Type B pancreatic cell (in vitro differentiated cells): ENCODE data around the gene PHKB. TPM values are rescaled to one million over a fixed set of nuclear protein-coding genes. Genes with fewer than 3 reads are reported as not detected.

Experiments used
- DNase-seq: peaks from one replicate; pipeline ENCODE4 v3.0.0; 2021; ENCODE audit warnings: mixed read lengths; ENCODE audit not compliant: unreplicated experiment; ENCODE audit errors: extremely low spot score
- H3K27ac Mint-ChIP-seq: 2 replicates; pipeline ENCODE4 v1.8.0; 2021; ENCODE audit warnings: mild to moderate bottlenecking, mixed read lengths
- H3K27me3 Mint-ChIP-seq: 2 replicates; pipeline ENCODE4 v1.8.0; 2021; ENCODE audit warnings: mixed read lengths
- H3K36me3 Mint-ChIP-seq: 2 replicates; pipeline ENCODE4 v1.8.0; 2021; ENCODE audit warnings: mixed read lengths
- H3K4me1 Mint-ChIP-seq: one replicate; pipeline ENCODE4 v1.8.0; 2021; ENCODE audit warnings: mixed read lengths; ENCODE audit not compliant: unreplicated experiment
- H3K4me3 Mint-ChIP-seq: 2 replicates; pipeline ENCODE4 v1.8.0; 2021; ENCODE audit warnings: mild to moderate bottlenecking, mixed read lengths
- H3K9me3 Mint-ChIP-seq: 2 replicates; pipeline ENCODE4 v1.8.0; 2021; ENCODE audit warnings: mixed read lengths
- total RNA-seq: library from RNA; stranded (reverse); gene quantifications from 2 replicates; pipeline ENCODE4 v1.2.1, GENCODE V29; 2021; ENCODE audit warnings: low replicate concordance
- TF ChIP-seq, protein P1 (sequence below): fragments of 200-600 bp; sonication (generic); conservative IDR thresholded peaks from 2 replicates; pipeline ENCODE4 v1.5.0; 2021; ENCODE audit warnings: antibody characterized with exemption, mild to moderate bottlenecking

Gene PHKB
- total RNA-seq, 1 donor from 2014 or later = 72.9 TPM

DNA sequence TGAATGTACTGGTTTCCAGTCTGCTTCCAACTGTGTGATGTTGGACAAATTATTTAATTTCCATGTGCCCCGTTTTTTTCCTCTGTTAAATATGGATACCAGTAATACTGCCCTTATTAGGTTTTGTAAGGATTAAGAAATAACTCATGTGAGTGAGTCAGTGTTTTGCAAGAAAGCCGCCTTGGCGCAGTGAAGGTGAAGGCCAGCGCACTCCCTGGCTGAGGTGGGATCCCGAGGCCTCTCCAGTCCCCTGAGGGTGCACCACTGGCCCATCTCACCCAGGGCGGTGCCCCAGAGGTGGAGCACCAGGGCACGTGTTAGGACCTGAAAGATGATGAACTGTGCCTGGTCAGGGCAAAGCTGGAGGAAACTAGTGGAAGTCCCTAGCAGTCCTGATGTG lies 43.5 kb downstream of the PHKB start:
- Mint-ChIP-seq H3K27ac (no peak overlapping the region), H3K27me3 (no peaks in the 10 kb centered on the region), H3K36me3 (peaks cover 17% of the 10 kb centered on the region), H3K4me3 (no peak overlapping the region), H3K4me1 (peaks cover 4% of the 10 kb centered on the region), H3K9me3 (no peaks in the 10 kb centered on the region)
- TF ChIP-seq, protein P1, sequence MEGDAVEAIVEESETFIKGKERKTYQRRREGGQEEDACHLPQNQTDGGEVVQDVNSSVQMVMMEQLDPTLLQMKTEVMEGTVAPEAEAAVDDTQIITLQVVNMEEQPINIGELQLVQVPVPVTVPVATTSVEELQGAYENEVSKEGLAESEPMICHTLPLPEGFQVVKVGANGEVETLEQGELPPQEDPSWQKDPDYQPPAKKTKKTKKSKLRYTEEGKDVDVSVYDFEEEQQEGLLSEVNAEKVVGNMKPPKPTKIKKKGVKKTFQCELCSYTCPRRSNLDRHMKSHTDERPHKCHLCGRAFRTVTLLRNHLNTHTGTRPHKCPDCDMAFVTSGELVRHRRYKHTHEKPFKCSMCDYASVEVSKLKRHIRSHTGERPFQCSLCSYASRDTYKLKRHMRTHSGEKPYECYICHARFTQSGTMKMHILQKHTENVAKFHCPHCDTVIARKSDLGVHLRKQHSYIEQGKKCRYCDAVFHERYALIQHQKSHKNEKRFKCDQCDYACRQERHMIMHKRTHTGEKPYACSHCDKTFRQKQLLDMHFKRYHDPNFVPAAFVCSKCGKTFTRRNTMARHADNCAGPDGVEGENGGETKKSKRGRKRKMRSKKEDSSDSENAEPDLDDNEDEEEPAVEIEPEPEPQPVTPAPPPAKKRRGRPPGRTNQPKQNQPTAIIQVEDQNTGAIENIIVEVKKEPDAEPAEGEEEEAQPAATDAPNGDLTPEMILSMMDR = no peak
- no peak for DNase-seq

DNA sequence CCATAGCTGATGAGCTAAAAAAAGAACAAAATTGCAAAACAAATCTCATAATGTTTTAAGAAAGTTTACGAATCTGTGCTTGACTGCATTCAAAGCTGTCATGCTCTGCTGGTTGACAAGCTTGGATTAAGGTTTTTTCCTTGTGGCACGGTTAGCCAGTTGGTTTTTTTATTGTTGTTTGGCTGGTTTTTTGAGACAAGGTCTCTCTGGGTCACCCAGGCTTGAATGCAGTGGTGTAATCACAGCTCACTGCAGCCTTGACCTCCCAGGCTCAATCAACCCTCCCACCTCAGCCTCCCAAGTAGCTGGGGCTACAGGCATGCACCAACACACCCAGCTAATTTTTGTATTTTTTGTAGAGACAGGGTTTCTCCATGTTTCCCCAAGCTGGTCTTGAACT lies 45.7 kb downstream of the PHKB start:
- peaks cover 4% of the 10 kb centered on the region for H3K4me1 Mint-ChIP-seq
- TF ChIP-seq, protein P1 = no peak
- H3K36me3 Mint-ChIP-seq = peaks cover 22% of the 10 kb centered on the region
- no peaks in the 10 kb centered on the region for H3K27me3 Mint-ChIP-seq
- no peak overlapping the region for H3K27ac Mint-ChIP-seq
- no peaks in the 10 kb centered on the region for H3K9me3 Mint-ChIP-seq
- DNase-seq = no peak
- no peak overlapping the region for H3K4me3 Mint-ChIP-seq

DNA sequence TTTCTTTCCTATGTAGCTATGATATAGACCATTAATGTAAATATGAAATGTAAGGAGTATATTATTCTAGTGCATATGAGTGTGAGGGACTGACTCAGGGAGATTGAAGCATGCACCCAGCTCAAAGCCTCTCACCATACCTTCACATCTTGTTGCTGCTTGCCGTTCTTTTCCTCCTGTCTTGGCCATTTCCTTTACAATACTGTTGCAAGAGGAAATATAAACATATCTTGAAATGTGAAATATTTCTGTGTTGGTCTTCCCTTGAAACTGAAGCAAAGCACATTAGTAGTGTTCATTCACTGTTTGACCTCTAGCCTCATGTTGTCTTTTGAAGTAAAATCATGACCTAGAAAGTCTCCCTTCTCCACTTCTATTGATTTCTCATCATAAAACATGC lies 46.6 kb downstream of the PHKB start:
- peaks cover 20% of the 10 kb centered on the region for H3K36me3 Mint-ChIP-seq
- H3K27ac Mint-ChIP-seq = no peak overlapping the region
- H3K4me1 Mint-ChIP-seq = peaks cover 4% of the 10 kb centered on the region
- TF ChIP-seq, protein P1 = no peak
- H3K4me3 Mint-ChIP-seq = no peak overlapping the region
- no peaks in the 10 kb centered on the region for H3K9me3 Mint-ChIP-seq
- no peaks in the 10 kb centered on the region for H3K27me3 Mint-ChIP-seq
- no peak for DNase-seq

DNA sequence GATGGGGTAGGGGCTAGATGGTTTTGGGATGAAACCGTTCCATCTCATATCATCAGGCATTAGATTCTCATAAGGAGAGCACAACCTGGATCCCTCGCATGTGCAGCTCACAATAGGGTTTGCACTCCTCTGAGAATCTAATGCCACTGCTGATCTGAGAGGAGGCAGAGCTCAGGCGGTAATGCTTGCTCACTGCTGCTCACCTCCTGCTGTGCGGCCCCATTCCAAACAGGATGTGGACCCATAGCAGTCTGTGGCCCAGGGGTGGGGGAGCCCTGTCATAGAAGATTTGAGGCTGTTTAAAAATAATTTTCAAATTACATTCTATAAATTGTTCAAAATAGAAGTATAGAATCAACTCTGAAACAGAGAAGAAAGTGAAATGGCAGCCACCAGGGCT lies 50.8 kb downstream of the PHKB start:
- no peak for DNase-seq
- H3K27ac Mint-ChIP-seq = no peak overlapping the region
- H3K4me3 Mint-ChIP-seq = no peak overlapping the region
- no peaks in the 10 kb centered on the region for H3K27me3 Mint-ChIP-seq
- peaks cover 4% of the 10 kb centered on the region for H3K4me1 Mint-ChIP-seq
- H3K9me3 Mint-ChIP-seq = no peaks in the 10 kb centered on the region
- peaks cover 10% of the 10 kb centered on the region for H3K36me3 Mint-ChIP-seq
- TF ChIP-seq, protein P1 = no peak

DNA sequence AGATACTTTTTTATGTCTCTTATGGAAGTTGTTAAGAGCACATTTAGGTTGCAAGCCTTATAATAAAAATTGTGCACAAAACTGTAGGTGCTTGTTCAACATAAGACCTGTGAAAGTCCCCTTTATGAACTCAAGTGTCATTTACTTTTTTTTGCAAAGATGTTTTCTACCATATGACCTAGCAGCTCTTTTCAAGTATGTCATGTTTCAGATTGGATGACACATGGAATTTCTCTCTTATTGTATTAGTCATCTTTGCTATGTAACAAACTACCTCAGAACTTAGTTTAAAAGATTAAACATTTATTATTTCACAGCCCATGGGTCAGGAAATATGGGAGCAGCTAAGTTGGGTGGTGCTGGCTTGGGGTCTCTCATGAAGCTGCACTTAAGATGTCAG lies 57.9 kb downstream of the PHKB start:
- Mint-ChIP-seq H3K9me3 (no peaks in the 10 kb centered on the region), H3K4me3 (no peak overlapping the region), H3K4me1 (no peaks in the 10 kb centered on the region), H3K27me3 (no peaks in the 10 kb centered on the region), H3K36me3 (peaks cover 9% of the 10 kb centered on the region), H3K27ac (no peak overlapping the region)
- TF ChIP-seq, protein P1 = no peak
- no peak for DNase-seq

DNA sequence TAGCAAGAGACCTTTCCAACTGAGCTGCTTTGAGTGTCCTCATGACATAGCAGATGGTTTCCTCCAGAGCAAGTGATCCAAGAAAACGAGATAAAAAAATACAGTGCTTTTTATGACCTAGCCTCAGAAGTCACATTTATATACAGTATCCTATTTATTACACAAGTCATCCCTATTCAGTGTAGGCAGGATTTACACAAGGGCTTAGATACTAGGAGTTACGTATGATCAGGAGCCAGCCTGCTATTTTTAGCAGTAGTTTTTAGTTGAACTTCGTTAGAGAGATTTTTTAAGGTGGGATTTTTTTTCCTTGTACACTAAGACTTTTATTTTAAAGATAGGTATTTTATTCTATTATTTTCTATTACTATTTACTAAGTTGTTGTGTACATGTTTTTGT lies 58.4 kb downstream of the PHKB start:
- H3K9me3 Mint-ChIP-seq = no peaks in the 10 kb centered on the region
- no peaks in the 10 kb centered on the region for H3K4me1 Mint-ChIP-seq
- TF ChIP-seq, protein P1 = no peak
- peaks cover 10% of the 10 kb centered on the region for H3K36me3 Mint-ChIP-seq
- no peak overlapping the region for H3K4me3 Mint-ChIP-seq
- DNase-seq = no peak
- no peaks in the 10 kb centered on the region for H3K27me3 Mint-ChIP-seq
- no peak overlapping the region for H3K27ac Mint-ChIP-seq
